Uterus (tissue), 4 donors: ENCODE data around the gene WDFY4. TPM values are rescaled to one million over a fixed set of nuclear protein-coding genes. Genes with fewer than 3 reads are reported as not detected.

Experiments
- DNase-seq, 2 donors: peaks; one replicate each; pipeline ENCODE4 v3.0.0-alpha.2; 2019 to 2020
- H3K27ac ChIP-seq, 2 donors: fragments of 200-600 bp; sonication (generic); 1 replicate in 1 of 2; 2 replicates in 1 of 2; pipeline ENCODE4 v1.5.1; 2016 to 2018
- H3K27me3 ChIP-seq, 2 donors: fragments of 200-600 bp; sonication (generic); one replicate each; pipeline ENCODE4 v1.5.1; 2018 to 2019; ENCODE audit warnings: control low read depth in 1 of 2
- H3K36me3 ChIP-seq, 2 donors: fragments of 200-600 bp; sonication (generic); one replicate each; pipeline ENCODE4 v1.5.1; 2019; ENCODE audit warnings: control low read depth in 1 of 2
- H3K4me1 ChIP-seq, 2 donors: fragments of 200-600 bp; sonication (generic); one replicate each; pipeline ENCODE4 v1.5.1; 2018 to 2019; ENCODE audit warnings: control low read depth in 1 of 2
- H3K4me3 ChIP-seq, 2 donors: fragments of 200-600 bp; sonication (generic); 1 replicate in 1 of 2; 2 replicates in 1 of 2; pipeline ENCODE4 v1.5.1; 2018 to 2019; ENCODE audit warnings: mild to moderate bottlenecking in 1 of 2
- H3K9me3 ChIP-seq, 2 donors: fragments of 200-600 bp; sonication (generic); one replicate each; pipeline ENCODE4 v1.5.1; 2019; ENCODE audit warnings: control low read depth in 1 of 2
- CTCF ChIP-seq, 4 experiments: fragments of 200-600 bp in 2 of 4; fragments of 450-650 bp in 2 of 4; sonication (generic) in 2 of 4; IDR thresholded peaks; one replicate each; pipeline ENCODE4 v1.5.1; 2016 to 2019; ENCODE audit warnings: antibody characterized with exemption in 4 of 4, mild to moderate bottlenecking in 2 of 4, moderate library complexity in 1 of 4
- POLR2A ChIP-seq, 2 donors: fragments of 450-650 bp; IDR thresholded peaks; one replicate each; pipeline ENCODE4 v1.6.1; 2016; ENCODE audit warnings: antibody characterized with exemption in 2 of 2, mild to moderate bottlenecking in 1 of 2, moderate library complexity in 1 of 2
- intact Hi-C: fragments of 100-400 bp; cut with DNase I; formaldehyde crosslinking; loops from one replicate; pipeline ENCODE4 v1.15.1; 2023; ENCODE audit warnings: low total_unique reads
- total RNA-seq, 4 donors: library from RNA; depleted of rRNA in 3 of 4; stranded (reverse); fragments of >200 nt in 3 of 4; gene quantifications; one replicate each; pipeline versions ENCODE4 v1.1.0 to v1.2.4, GENCODE V29; 2014 to 2023
- donor health status: DM: yes; HTN: yes; CAD: no.

WDFY4 gene
- total RNA-seq, 4 donors from 2014 or later, result 0.26 to 5.2 (median 1.2) TPM

- no peaks in the 10 kb centered on the region for H3K4me1 ChIP-seq
- no peak for DNase-seq
- H3K27me3 ChIP-seq, result no peaks in the 10 kb centered on the region
- H3K36me3 ChIP-seq, result no peaks in the 10 kb centered on the region
- no peak overlapping the region for H3K27ac ChIP-seq
- TF ChIP-seq POLR2A (IDR thresholded peaks at IDR 0.05) (no peak), CTCF (IDR thresholded peaks at IDR 0.05) (no peak)
- no peaks in the 10 kb centered on the region for H3K9me3 ChIP-seq
- H3K4me3 ChIP-seq, result no peak overlapping the region
- intact Hi-C loops, result no loop called here
Observed at GRCh38 chr10:48882881-48883280, 198.2 kb downstream of the WDFY4 start.

GRCh38 chr10:48883701-48884100, 199.0 kb downstream of the WDFY4 start:
- no peaks in the 10 kb centered on the region for H3K36me3 ChIP-seq
- no peak for DNase-seq
- no peak for TF ChIP-seq POLR2A (IDR thresholded peaks at IDR 0.05)
- TF ChIP-seq CTCF (IDR thresholded peaks at IDR 0.05), result no peak
- H3K4me3 ChIP-seq, result no peak overlapping the region
- no peaks in the 10 kb centered on the region for H3K4me1 ChIP-seq
- intact Hi-C loops, result no loop called here
- no peaks in the 10 kb centered on the region for H3K9me3 ChIP-seq
- H3K27ac ChIP-seq, result no peak overlapping the region
- no peaks in the 10 kb centered on the region for H3K27me3 ChIP-seq

DNA sequence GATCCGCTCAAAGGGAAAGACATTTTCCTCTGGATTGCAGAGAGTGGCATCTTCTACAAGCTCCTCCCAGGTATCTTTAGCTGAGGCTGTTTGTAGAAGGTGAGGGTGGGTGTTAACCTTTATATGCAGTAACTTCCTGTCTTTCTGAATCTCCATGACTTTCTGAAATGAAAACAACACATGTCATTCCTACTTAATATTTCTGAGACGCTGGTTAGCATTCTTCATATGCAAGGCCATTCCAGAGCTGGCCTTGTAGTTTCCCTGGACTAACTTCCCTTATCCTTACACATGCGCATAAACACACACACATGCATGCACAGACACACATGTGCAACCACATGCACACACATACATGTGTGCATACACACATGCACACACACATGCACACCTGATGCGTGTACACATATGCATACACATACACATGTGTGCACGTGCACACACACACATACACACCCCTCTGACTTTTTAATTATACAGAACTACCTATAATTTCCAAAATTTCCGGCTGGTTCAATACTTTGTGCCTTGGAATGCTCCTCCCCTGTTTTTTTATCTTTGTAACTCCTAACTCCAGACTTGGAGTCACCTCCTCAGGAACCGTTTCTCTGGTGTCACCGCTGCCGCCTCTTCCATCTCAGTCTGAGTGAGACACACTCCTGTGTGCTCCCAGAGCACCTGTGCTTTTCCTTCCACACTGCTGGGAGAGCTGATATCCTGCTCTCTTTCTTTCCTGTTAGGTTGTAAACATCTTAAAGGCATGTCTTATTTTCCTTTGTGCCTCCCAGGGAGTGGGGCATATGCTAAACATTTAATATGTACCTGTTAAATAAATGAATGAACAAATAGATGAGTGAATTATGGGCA, 199.7 kb downstream of the WDFY4 start:
- intact Hi-C loops, result no loop called here

GRCh38 chr10:48885376-48885775, 200.7 kb downstream of the WDFY4 start:
- H3K9me3 ChIP-seq, result no peaks in the 10 kb centered on the region
- DNase-seq, result no peak
- TF ChIP-seq POLR2A (IDR thresholded peaks at IDR 0.05) (no peak), CTCF (IDR thresholded peaks at IDR 0.05) (peak in 1 of 4 experiments; percentile 16)
- no peaks in the 10 kb centered on the region for H3K27me3 ChIP-seq
- intact Hi-C loops, result no loop called here
- H3K4me3 ChIP-seq, result no peak overlapping the region
- no peaks in the 10 kb centered on the region for H3K4me1 ChIP-seq
- no peak overlapping the region for H3K27ac ChIP-seq
- H3K36me3 ChIP-seq, result no peaks in the 10 kb centered on the region

More for the DNA sequence above, 199.7 kb downstream of the WDFY4 start:
- no peaks in the 10 kb centered on the region for H3K36me3 ChIP-seq
- no peaks in the 10 kb centered on the region for H3K9me3 ChIP-seq
- no peaks in the 10 kb centered on the region for H3K27me3 ChIP-seq
- DNase-seq, result no peak
- TF ChIP-seq POLR2A (IDR thresholded peaks at IDR 0.05) (no peak), CTCF (IDR thresholded peaks at IDR 0.05) (no peak)
- H3K4me3 ChIP-seq, result no peak overlapping the region
- H3K4me1 ChIP-seq, result no peaks in the 10 kb centered on the region
- H3K27ac ChIP-seq, result no peak overlapping the region

- no peak for DNase-seq
- no peak overlapping the region for H3K27ac ChIP-seq
- H3K4me1 ChIP-seq, result no peaks in the 10 kb centered on the region
- no peak overlapping the region for H3K4me3 ChIP-seq
- no peaks in the 10 kb centered on the region for H3K36me3 ChIP-seq
- TF ChIP-seq CTCF (IDR thresholded peaks at IDR 0.05) (no peak), POLR2A (IDR thresholded peaks at IDR 0.05) (no peak)
- H3K27me3 ChIP-seq, result no peaks in the 10 kb centered on the region
- intact Hi-C loops, result no loop called here
- H3K9me3 ChIP-seq, result no peaks in the 10 kb centered on the region
Observed at GRCh38 chr10:48887982-48888381, 203.3 kb downstream of the WDFY4 start.
